Small intestine (tissue), 7 donors: ENCODE data around the gene ANKLE2. TPM values are rescaled to one million over a fixed set of nuclear protein-coding genes. Genes with fewer than 3 reads are reported as not detected.
"Not testable (repeated sequence)": the region's sequence is repeated elsewhere in the genome, so short reads cannot be mapped to it uniquely, and the experiment has no call there.

Experiments used
- DNase-seq, 2 donors: peaks; one replicate each; pipeline versions ENCODE4 v3.0.0 to v3.0.0-alpha.2; 2013
- FAIRE-seq: peaks from 2 replicates; lab custom pipeline; 2012; peaks lifted over from hg19 to GRCh38; lab: Jason Lieb, UNC
- H3K27ac ChIP-seq, 3 donors: one replicate each; pipeline ENCODE4 v1.5.1; 2013; ENCODE audit warnings: low read length in 2 of 3, mild to moderate bottlenecking in 2 of 3, control low read depth in 1 of 3, inconsistent platforms in 1 of 3, low read depth in 1 of 3, moderate library complexity in 1 of 3
- H3K27me3 ChIP-seq, 3 donors: one replicate each; pipeline ENCODE4 v1.6.1; 2013; ENCODE audit warnings: low read length in 3 of 3, inconsistent platforms in 1 of 3; ENCODE audit not compliant: control insufficient read depth in 3 of 3, insufficient read depth in 3 of 3
- H3K36me3 ChIP-seq, 3 donors: one replicate each; pipeline ENCODE4 v1.6.1; 2013; ENCODE audit warnings: low read length in 3 of 3, inconsistent platforms in 1 of 3, low read depth in 1 of 3, mild to moderate bottlenecking in 1 of 3, moderate library complexity in 1 of 3; ENCODE audit not compliant: control insufficient read depth in 3 of 3, insufficient read depth in 2 of 3
- H3K4me1 ChIP-seq, 3 donors: one replicate each; pipeline ENCODE4 v1.6.1; 2013; ENCODE audit warnings: low read length in 2 of 3, inconsistent platforms in 1 of 3, low read depth in 1 of 3, mild to moderate bottlenecking in 1 of 3, moderate library complexity in 1 of 3; ENCODE audit not compliant: control insufficient read depth in 3 of 3, insufficient read depth in 2 of 3
- H3K4me3 ChIP-seq, 3 donors: one replicate each; pipeline ENCODE4 v1.5.1; 2013; ENCODE audit warnings: low read length in 3 of 3, control low read depth in 1 of 3, inconsistent platforms in 1 of 3, low read depth in 1 of 3, mild to moderate bottlenecking in 1 of 3, moderate library complexity in 1 of 3
- H3K9me3 ChIP-seq, 2 donors: one replicate each; pipeline ENCODE4 v1.6.1; 2013; ENCODE audit warnings: low read depth in 1 of 2, low read length in 1 of 2; ENCODE audit not compliant: control insufficient read depth in 2 of 2, insufficient read depth in 1 of 2
- WGBS, 3 donors: extraction: QIAGEN DNeasy Blood & Tissue Kit; methylation state at CpG; one replicate each; pipeline ENCODE4 v1.1.7; 2013; 5-methylcytosine and 5-hydroxymethylcytosine counted together
- polyA plus RNA-seq, 4 donors: library from polyadenylated mRNA; stranded (reverse) in 3 of 4; unstranded in 1 of 4; fragments of 200-250 nt in 3 of 4; fragments of 120-200 nt in 1 of 4; gene quantifications; one replicate each; pipeline versions ENCODE4 v1.2.1 to v1.2.3, GENCODE V29; 2013
- donor health status: healthy with polysubstance abuse.
- donor health status: control.
- donor health status: control.
- donor health status: Bipolar disorder and iron deficiency.
- donor health status: healthy.

The ANKLE2 gene
- polyA plus RNA-seq, 4 donors = 22.2 to 49.9 (median 39.0) TPM

- DNase-seq (no peak), FAIRE-seq (no peak)
- no peaks in the 10 kb centered on the region for H3K27me3 ChIP-seq
- 82 to 87% (median 87%) methylated on average over 5 of the region's 5 CpGs for WGBS, 3 donors
- no peak overlapping the region for H3K27ac ChIP-seq
- no peak overlapping the region for H3K4me3 ChIP-seq
- H3K4me1 ChIP-seq = no peaks in the 10 kb centered on the region
- H3K36me3 ChIP-seq = peaks cover 6 to 62% (median 16%) of the 10 kb centered on the region in 3 donors
- H3K9me3 ChIP-seq = no peaks in the 10 kb centered on the region
These were observed 63.3 kb downstream of the ANKLE2 start for GRCh38 chr12:132698341-132698740.

- 88 to 90% (median 89%) methylated on average over 12 of the region's 12 CpGs for WGBS, 3 donors
- DNase-seq (no peak), FAIRE-seq (no peak)
- Histone ChIP-seq H3K4me1 (no peaks in the 10 kb centered on the region), H3K27me3 (no peaks in the 10 kb centered on the region), H3K9me3 (no peaks in the 10 kb centered on the region), H3K36me3 (peaks cover 6 to 45% (median 10%) of the 10 kb centered on the region in 3 donors), H3K27ac (no peak overlapping the region), H3K4me3 (no peak overlapping the region)
These were observed 66.2 kb downstream of the ANKLE2 start for GRCh38 chr12:132695431-132695830.

- H3K36me3 ChIP-seq = peaks cover 6 to 49% (median 10%) of the 10 kb centered on the region in 3 donors
- not testable (repeated sequence) for H3K9me3 ChIP-seq, FAIRE-seq, DNase-seq, H3K4me3 ChIP-seq, H3K27ac ChIP-seq, H3K27me3 ChIP-seq, H3K4me1 ChIP-seq
- 96 to 99% (median 99%) methylated on average over 3 of the region's 3 CpGs for WGBS, 3 donors
These were observed 66.7 kb downstream of the ANKLE2 start for GRCh38 chr12:132694888-132695287.

GRCh38 chr12:132692030-132692429 lies 69.6 kb downstream of the ANKLE2 start:
- H3K4me3 ChIP-seq, H3K9me3 ChIP-seq, H3K27me3 ChIP-seq, H3K4me1 ChIP-seq, FAIRE-seq, H3K27ac ChIP-seq, DNase-seq: not testable (repeated sequence)
- 95 to 100% (median 99%) methylated on average over 2 to 3 of the region's 3 CpGs for WGBS, 3 donors
- peaks cover 4 to 33% (median 6%) of the 10 kb centered on the region in 3 donors for H3K36me3 ChIP-seq

GRCh38 chr12:132690112-132690511 lies 71.5 kb downstream of the ANKLE2 start:
- Histone ChIP-seq H3K27me3 (no peaks in the 10 kb centered on the region), H3K4me1 (peaks cover 2 to 9% (median 4%) of the 10 kb centered on the region in 3 donors), H3K27ac (peak overlapping the region in 2 of 3 donors; percentile 22 to 85), H3K36me3 (peaks cover 0 to 17% (median 3%) of the 10 kb centered on the region in 3 donors), H3K4me3 (no peak overlapping the region), H3K9me3 (no peaks in the 10 kb centered on the region)
- DNase-seq = no peak
- 90 to 94% (median 91%) methylated on average over 9 of the region's 9 CpGs for WGBS, 3 donors
- no peak for FAIRE-seq

GRCh38 chr12:132689227-132689626 lies 72.4 kb downstream of the ANKLE2 start:
- Histone ChIP-seq H3K27me3 (no peaks in the 10 kb centered on the region), H3K36me3 (peaks cover 0 to 15% (median 3%) of the 10 kb centered on the region in 3 donors), H3K4me1 (peaks cover 2 to 9% (median 4%) of the 10 kb centered on the region in 3 donors), H3K4me3 (peak overlapping the region in 2 of 3 donors; percentile 38 to 58), H3K9me3 (no peaks in the 10 kb centered on the region), H3K27ac (peak overlapping the region; percentile 63 to 87 (median 85))
- DNase-seq (peak; percentile 83 to 96), FAIRE-seq (no peak)
- WGBS, 3 donors = 16 to 67% (median 41%) methylated on average over 18 of the region's 18 CpGs

- 0 to 1% (median 0%) methylated on average over 68 to 134 of the region's 134 CpGs for WGBS, 3 donors
- DNase-seq = peak; percentile 96 to 98
- no peaks in the 10 kb centered on the region for H3K27me3 ChIP-seq
- H3K36me3 ChIP-seq = peaks cover 0 to 15% (median 3%) of the 10 kb centered on the region in 3 donors
- FAIRE-seq = no peak
- peak within 1 kb of the TSS in 2 of 3 donors; percentile 74 to 83 for H3K27ac ChIP-seq
- H3K4me1 ChIP-seq = peaks cover 2 to 9% (median 4%) of the 10 kb centered on the region in 3 donors
- H3K4me3 ChIP-seq = peak within 1 kb of the TSS; percentile 52 to 79 (median 78)
- no peaks in the 10 kb centered on the region for H3K9me3 ChIP-seq
These were observed 74.1 kb downstream of the ANKLE2 start, which contains the start of the genes POLE and PXMP2 for GRCh38 chr12:132687211-132688164. Gene POLE, minus strand, starts transcription at chr12:132687342. Its CDS starts 27 bp downstream, at chr12:132687315. Gene PXMP2, plus strand, starts transcription at chr12:132687587. Its CDS starts 84 bp downstream, at chr12:132687671.

- DNase-seq (no peak), FAIRE-seq (no peak)
- Histone ChIP-seq H3K4me3 (peak overlapping the region; percentile 52 to 79 (median 78)), H3K27me3 (no peaks in the 10 kb centered on the region), H3K36me3 (peaks cover 0 to 14% (median 3%) of the 10 kb centered on the region in 3 donors), H3K4me1 (peaks cover 2 to 9% (median 4%) of the 10 kb centered on the region in 3 donors), H3K27ac (peak overlapping the region in 2 of 3 donors; percentile 74), H3K9me3 (no peaks in the 10 kb centered on the region)
- 0% methylated on average over 47 to 55 of the region's 55 CpGs for WGBS, 3 donors
These were observed 74.8 kb downstream of the ANKLE2 start for GRCh38 chr12:132686825-132687210.
